Loucy (cell line): ENCODE measurements around the gene CBX4.

Source experiments
- H2AFZ ChIP-seq: fragments of 200-600 bp; sonication (generic); 2 replicates; pipeline ENCODE4 v1.6.0; 2016; ENCODE audit warnings: antibody characterized with exemption, mild to moderate bottlenecking, low read length, moderate library complexity
- H3F3A ChIP-seq: fragments of 200-600 bp; 2 replicates; pipeline ENCODE4 v1.6.0; 2016; ENCODE audit warnings: antibody characterized with exemption, low read depth, mild to moderate bottlenecking
- H3K27me3 ChIP-seq: fragments of 200-600 bp; sonication (generic); 2 replicates; pipeline ENCODE4 v1.6.1; 2014; ENCODE audit warnings: low read length, mild to moderate bottlenecking; ENCODE audit not compliant: insufficient read depth, poor library complexity, severe bottlenecking
- H3K36me3 ChIP-seq: fragments of 200-600 bp; sonication (generic); 2 replicates; pipeline ENCODE4 v1.6.1; 2016; ENCODE audit warnings: low read length; ENCODE audit not compliant: insufficient read depth
- H3K4me1 ChIP-seq: fragments of 200-600 bp; sonication (generic); 2 replicates; pipeline ENCODE4 v1.5.1; 2014; ENCODE audit warnings: low read length, mild to moderate bottlenecking; ENCODE audit not compliant: insufficient read depth, poor library complexity, severe bottlenecking
- H3K4me2 ChIP-seq: fragments of 200-600 bp; sonication (generic); 2 replicates; pipeline ENCODE4 v1.6.0; 2014; ENCODE audit warnings: antibody characterized with exemption, low read length, low read depth, mild to moderate bottlenecking; ENCODE audit not compliant: poor library complexity, severe bottlenecking
- H3K4me3 ChIP-seq: fragments of 200-600 bp; sonication (generic); 2 replicates; pipeline ENCODE4 v1.5.1; 2014; ENCODE audit warnings: low read length, mild to moderate bottlenecking, mixed read lengths; ENCODE audit not compliant: poor library complexity, severe bottlenecking
- H3K79me2 ChIP-seq: fragments of 200-600 bp; sonication (generic); 2 replicates; pipeline ENCODE4 v1.6.1; 2014; ENCODE audit warnings: low read length; ENCODE audit not compliant: insufficient read depth
- H3K9ac ChIP-seq: fragments of 200-600 bp; sonication (generic); 2 replicates; pipeline ENCODE4 v1.6.0; 2014; ENCODE audit warnings: mild to moderate bottlenecking, low read depth, low read length, moderate library complexity; ENCODE audit not compliant: poor library complexity, severe bottlenecking
- H3K9me2 ChIP-seq: fragments of 200-600 bp; sonication (generic); replicated peaks from 2 replicates; pipeline ENCODE4 v1.6.1; 2016; ENCODE audit warnings: low read depth, low read length, mixed read lengths
- H3K9me3 ChIP-seq: fragments of 200-600 bp; sonication (generic); 2 replicates; pipeline ENCODE4 v1.6.1; 2014; ENCODE audit warnings: mild to moderate bottlenecking, antibody characterized with exemption, low read length, low read depth; ENCODE audit not compliant: insufficient read depth
- H4K20me1 ChIP-seq: fragments of 200-600 bp; sonication (generic); 2 replicates; pipeline ENCODE4 v1.6.0; 2014; ENCODE audit warnings: antibody characterized with exemption, low read length, mild to moderate bottlenecking; ENCODE audit not compliant: insufficient read depth, poor library complexity, severe bottlenecking
- CTCF ChIP-seq: fragments of 200-600 bp; sonication (generic); conservative IDR thresholded peaks from 2 replicates; pipeline ENCODE4 v1.5.1; 2014; ENCODE audit warnings: mild to moderate bottlenecking, antibody characterized with exemption, low read length
- EZH2phosphoT487 ChIP-seq: fragments of 200-600 bp; IDR thresholded peaks from 2 replicates; pipeline ENCODE4 v1.6.1; 2018; ENCODE audit warnings: antibody characterized with exemption, mild to moderate bottlenecking, moderate library complexity, borderline replicate concordance

Gene CBX4

DNA sequence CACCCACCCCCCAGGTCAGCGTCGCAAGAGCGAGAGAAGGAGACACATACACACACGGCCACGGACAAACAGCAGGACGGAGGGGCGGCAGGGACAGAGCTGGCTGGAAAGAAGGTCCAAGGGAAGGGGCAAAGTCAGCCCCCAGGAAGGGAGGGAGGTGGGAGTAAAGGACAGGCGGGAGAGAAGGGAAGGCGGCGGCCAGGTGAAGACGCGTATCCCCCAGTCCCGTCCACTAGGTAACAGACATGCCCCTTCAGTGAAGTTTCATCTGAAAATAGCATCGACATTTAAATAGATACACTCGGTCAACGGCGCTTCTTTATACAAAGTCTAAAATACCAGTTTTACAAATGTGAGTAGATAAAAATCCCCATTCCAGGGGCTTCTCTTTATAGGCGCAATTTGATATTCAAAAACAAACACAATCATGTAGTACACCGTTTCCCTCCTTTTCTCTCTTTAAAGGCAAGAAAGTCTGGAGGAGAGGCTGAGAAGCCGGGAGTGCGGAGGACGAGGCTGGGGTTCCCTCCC lies 46.8 kb downstream of the CBX4 start:
- H3K4me1 ChIP-seq: peaks cover 46% of the 10 kb centered on the region
- H3K36me3 ChIP-seq: peaks cover 8% of the 10 kb centered on the region; the same call in 1 of the 2 replicates
- peaks cover 37% of the 10 kb centered on the region for H4K20me1 ChIP-seq
- H3F3A ChIP-seq: peaks cover 13% of the 10 kb centered on the region; the same call in 1 of the 2 replicates
- no peaks in the 10 kb centered on the region for H3K9me2 ChIP-seq
- H3K9me3 ChIP-seq: no peaks in the 10 kb centered on the region
- peak overlapping the region; percentile 87 for H3K4me2 ChIP-seq
- H3K79me2 ChIP-seq: peaks cover 63% of the 10 kb centered on the region
- no peak overlapping the region for H2AFZ ChIP-seq
- no peak for TF ChIP-seq EZH2phosphoT487
- no peak for TF ChIP-seq CTCF
- no peaks in the 10 kb centered on the region for H3K27me3 ChIP-seq
- peak overlapping the region; percentile 78 for H3K4me3 ChIP-seq
- peak overlapping the region; percentile 83 for H3K9ac ChIP-seq

GRCh38 chr17:79791735-79792161 lies 47.5 kb downstream of the CBX4 start:
- Histone ChIP-seq H3K9me2 (no peaks in the 10 kb centered on the region), H3K9me3 (no peaks in the 10 kb centered on the region), H2AFZ (no peak overlapping the region), H3K9ac (peak overlapping the region; percentile 83), H3K4me3 (peak overlapping the region; percentile 78), H4K20me1 (peaks cover 40% of the 10 kb centered on the region), H3K4me1 (peaks cover 46% of the 10 kb centered on the region), H3K27me3 (no peaks in the 10 kb centered on the region), H3K36me3 (peaks cover 8% of the 10 kb centered on the region; the same call in 1 of the 2 replicates), H3F3A (peaks cover 13% of the 10 kb centered on the region; the same call in 1 of the 2 replicates), H3K4me2 (peak overlapping the region; percentile 87), H3K79me2 (peaks cover 62% of the 10 kb centered on the region)
- TF ChIP-seq CTCF (no peak), EZH2phosphoT487 (no peak)

DNA sequence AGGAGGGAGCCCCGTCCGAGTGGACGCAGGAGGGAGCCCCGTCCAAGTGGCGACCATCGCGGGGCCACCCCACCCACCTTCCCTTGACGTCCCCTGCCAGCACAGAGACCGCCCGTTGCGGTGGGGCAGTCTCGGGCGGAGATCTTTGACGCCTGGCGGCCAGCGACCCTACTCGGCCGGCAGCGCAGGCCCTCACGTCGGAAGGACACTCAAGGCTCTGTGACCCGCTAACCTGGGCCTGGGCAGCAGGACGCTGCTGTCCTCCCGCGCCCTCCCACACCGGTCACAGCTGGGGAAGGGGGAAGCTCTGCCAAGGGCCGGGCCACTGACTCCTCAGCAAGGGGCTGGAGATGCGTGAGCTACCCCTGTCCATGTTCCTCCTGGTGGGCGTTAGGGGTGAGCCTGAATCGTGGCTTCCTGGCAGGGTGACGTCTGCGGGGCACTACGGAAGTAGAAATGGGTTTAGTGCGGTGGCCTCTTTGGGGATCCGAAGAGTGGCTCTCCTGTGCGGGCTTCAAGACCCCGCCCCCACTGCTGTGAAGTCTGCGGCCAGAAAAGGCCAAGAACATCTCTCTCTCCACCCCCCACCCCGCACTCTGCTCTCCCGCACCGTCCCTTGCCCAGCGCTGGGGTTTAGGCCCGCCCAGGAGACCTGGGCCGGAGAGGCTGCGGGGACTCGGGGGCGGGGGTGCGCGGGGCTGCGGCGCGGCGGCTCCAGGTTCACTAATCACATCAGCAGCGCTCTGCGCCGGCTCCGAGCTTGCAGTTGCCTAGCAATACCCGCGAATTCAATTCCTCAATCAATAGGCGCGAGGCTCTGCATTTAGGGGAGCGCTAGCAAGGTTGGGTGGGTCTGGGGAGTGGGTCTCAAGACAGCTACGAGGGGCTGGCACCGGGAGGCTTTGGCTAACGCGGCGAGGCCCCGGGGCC lies 48.2 kb downstream of the CBX4 start:
- Histone ChIP-seq H3K9me3 (no peaks in the 10 kb centered on the region), H3K4me2 (peak overlapping the region; percentile 87), H3K9me2 (no peaks in the 10 kb centered on the region)

More for the DNA sequence above, 48.2 kb downstream of the CBX4 start:
- Histone ChIP-seq H3K9ac (peak overlapping the region; percentile 83), H3K4me1 (peaks cover 42% of the 10 kb centered on the region), H4K20me1 (peaks cover 39% of the 10 kb centered on the region), H3F3A (peaks cover 13% of the 10 kb centered on the region; the same call in 1 of the 2 replicates), H3K79me2 (peaks cover 61% of the 10 kb centered on the region), H3K27me3 (no peaks in the 10 kb centered on the region), H3K36me3 (peaks cover 8% of the 10 kb centered on the region; the same call in 1 of the 2 replicates), H2AFZ (no peak overlapping the region), H3K4me3 (peak overlapping the region; percentile 78)
- TF ChIP-seq CTCF (no peak), EZH2phosphoT487 (no peak)
